Measurements from ENCODE around the gene OCA2.

OCA2 gene

DNA sequence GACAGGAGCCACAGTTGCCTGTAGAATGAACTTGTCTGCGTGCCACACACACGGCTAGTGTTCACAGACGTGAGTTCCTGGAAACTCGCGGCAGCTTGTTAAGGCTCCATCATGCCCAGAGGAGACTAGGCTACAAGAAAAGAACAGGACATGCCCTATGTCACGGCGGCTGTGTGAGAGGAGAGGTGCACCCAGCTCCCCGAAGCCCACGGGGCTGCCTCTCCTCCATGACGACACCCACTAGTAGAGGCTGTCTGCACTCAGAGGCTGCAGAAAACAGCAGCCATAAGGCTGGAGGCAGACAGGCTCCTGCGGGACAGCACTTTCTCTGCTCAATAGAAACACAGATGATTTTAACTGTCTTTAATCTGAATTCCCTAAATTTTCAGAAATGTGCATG lies 19.0 kb upstream of the OCA2 start:
- H3K9me3 ChIP-seq (ENCODE audit: insufficient read depth, low read length): no peaks in the 10 kb centered on the region
- peaks cover 2% of the 10 kb centered on the region for H3K4me1 ChIP-seq (ENCODE audit: insufficient read depth, insufficient read length)
- no peak overlapping the region for H3K4me3 ChIP-seq (ENCODE audit: insufficient read length, low read depth)
- TF ChIP-seq ZNF274 (IDR thresholded peaks at IDR 0.05; ENCODE audit: low read depth, low read length) (no peak), YY1 (IDR thresholded peaks at IDR 0.05; ENCODE audit: insufficient read depth, insufficient read length) (no peak)
- DNase-seq (ENCODE audit: low read depth, low spot score): no peak
- H3K36me3 ChIP-seq (ENCODE audit: insufficient read depth, insufficient read length, low read length): peaks cover 73% of the 10 kb centered on the region
- H3K27me3 ChIP-seq (ENCODE audit: insufficient read depth, insufficient read length): no peaks in the 10 kb centered on the region
- H3K9ac ChIP-seq (ENCODE audit: insufficient read length, low read depth): no peak overlapping the region

GRCh38 chr15:28117432-28117990 lies 18.4 kb upstream of the OCA2 start:
- H3K4me3 ChIP-seq (ENCODE audit: insufficient read length, low read depth): no peak overlapping the region
- no peak for DNase-seq (ENCODE audit: low read depth, low spot score)
- H3K4me1 ChIP-seq (ENCODE audit: insufficient read depth, insufficient read length): peaks cover 2% of the 10 kb centered on the region
- peaks cover 76% of the 10 kb centered on the region for H3K36me3 ChIP-seq (ENCODE audit: insufficient read depth, insufficient read length, low read length)
- H3K9me3 ChIP-seq (ENCODE audit: insufficient read depth, low read length): no peaks in the 10 kb centered on the region
- no peak for TF ChIP-seq ZNF274 (IDR thresholded peaks at IDR 0.05; ENCODE audit: low read depth, low read length)
- TF ChIP-seq SUZ12 (IDR thresholded peaks at IDR 0.05; ENCODE audit: extremely low read depth, insufficient read depth, insufficient read length): no peak
- TF ChIP-seq YY1 (IDR thresholded peaks at IDR 0.05; ENCODE audit: insufficient read depth, insufficient read length): no peak
- no peak overlapping the region for H3K9ac ChIP-seq (ENCODE audit: insufficient read length, low read depth)
- no peaks in the 10 kb centered on the region for H3K27me3 ChIP-seq (ENCODE audit: insufficient read depth, insufficient read length)

DNA sequence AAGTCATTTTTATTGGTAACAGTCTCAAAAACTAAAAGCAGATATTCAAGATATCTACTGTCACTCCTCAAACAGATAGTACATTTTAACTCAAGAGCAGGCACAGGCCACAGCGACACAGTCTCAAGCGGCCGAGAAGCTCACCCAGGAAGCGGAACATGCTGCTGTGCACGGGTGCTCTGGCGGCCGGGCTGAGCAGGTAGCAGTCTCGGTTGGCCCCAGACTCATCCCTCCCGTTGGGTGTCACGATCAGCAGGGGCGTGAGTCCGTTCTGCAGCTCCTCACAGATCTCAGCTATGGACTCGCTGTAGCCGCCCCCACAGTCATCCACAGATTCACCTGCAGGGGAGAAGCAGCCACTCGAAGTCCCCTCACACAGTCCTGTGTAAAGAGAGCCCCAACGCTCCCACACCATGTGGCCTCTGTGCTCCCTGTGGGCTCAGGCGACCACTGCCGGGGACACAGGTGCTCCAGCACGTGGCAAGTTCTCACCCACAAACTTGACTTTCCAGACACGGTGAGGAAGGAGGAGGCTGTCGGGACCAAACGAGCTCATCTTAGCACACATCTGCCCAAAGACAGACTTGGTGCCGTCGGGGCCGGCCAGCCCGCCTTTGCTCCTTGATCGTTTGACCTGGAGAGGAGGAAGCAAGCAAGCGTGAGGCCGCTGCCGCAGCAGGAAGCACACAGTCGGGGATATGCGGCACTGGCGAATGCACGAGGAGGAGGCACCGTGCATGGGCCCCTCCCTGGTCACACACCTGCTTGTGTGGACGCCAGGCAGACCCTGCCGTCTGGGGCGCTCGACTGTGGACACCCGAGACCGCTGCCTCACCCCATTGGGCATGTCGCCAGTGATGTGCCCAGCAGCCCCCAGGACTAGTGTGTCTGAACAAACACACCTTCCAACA lies 17.7 kb upstream of the OCA2 start:
- H3K36me3 ChIP-seq (ENCODE audit: insufficient read depth, insufficient read length, low read length): peaks cover 77% of the 10 kb centered on the region
- TF ChIP-seq SUZ12 (IDR thresholded peaks at IDR 0.05; ENCODE audit: extremely low read depth, insufficient read depth, insufficient read length) (no peak), YY1 (IDR thresholded peaks at IDR 0.05; ENCODE audit: insufficient read depth, insufficient read length) (no peak), ZNF274 (IDR thresholded peaks at IDR 0.05; ENCODE audit: low read depth, low read length) (no peak)
- H3K4me3 ChIP-seq (ENCODE audit: insufficient read length, low read depth): no peak overlapping the region
- H3K4me1 ChIP-seq (ENCODE audit: insufficient read depth, insufficient read length): peaks cover 2% of the 10 kb centered on the region
- DNase-seq (ENCODE audit: low read depth, low spot score): no peak
- no peaks in the 10 kb centered on the region for H3K27me3 ChIP-seq (ENCODE audit: insufficient read depth, insufficient read length)
- H3K9me3 ChIP-seq (ENCODE audit: insufficient read depth, low read length): no peaks in the 10 kb centered on the region
- no peak overlapping the region for H3K9ac ChIP-seq (ENCODE audit: insufficient read length, low read depth)

- Histone ChIP-seq H3K27me3 (ENCODE audit: insufficient read depth, insufficient read length) (no peaks in the 10 kb centered on the region), H3K4me1 (ENCODE audit: insufficient read depth, insufficient read length) (peaks cover 2% of the 10 kb centered on the region), H3K4me3 (ENCODE audit: insufficient read length, low read depth) (no peak overlapping the region), H3K36me3 (ENCODE audit: insufficient read depth, insufficient read length, low read length) (peaks cover 78% of the 10 kb centered on the region), H3K9me3 (ENCODE audit: insufficient read depth, low read length) (no peaks in the 10 kb centered on the region), H3K9ac (ENCODE audit: insufficient read length, low read depth) (no peak overlapping the region)
- TF ChIP-seq YY1 (IDR thresholded peaks at IDR 0.05; ENCODE audit: insufficient read depth, insufficient read length): no peak
- TF ChIP-seq ZNF274 (IDR thresholded peaks at IDR 0.05; ENCODE audit: low read depth, low read length): no peak
- TF ChIP-seq SUZ12 (IDR thresholded peaks at IDR 0.05; ENCODE audit: extremely low read depth, insufficient read depth, insufficient read length): no peak
- no peak for DNase-seq (ENCODE audit: low read depth, low spot score)
Measured at GRCh38 chr15:28115871-28116270, 16.8 kb upstream of the OCA2 start.

DNA sequence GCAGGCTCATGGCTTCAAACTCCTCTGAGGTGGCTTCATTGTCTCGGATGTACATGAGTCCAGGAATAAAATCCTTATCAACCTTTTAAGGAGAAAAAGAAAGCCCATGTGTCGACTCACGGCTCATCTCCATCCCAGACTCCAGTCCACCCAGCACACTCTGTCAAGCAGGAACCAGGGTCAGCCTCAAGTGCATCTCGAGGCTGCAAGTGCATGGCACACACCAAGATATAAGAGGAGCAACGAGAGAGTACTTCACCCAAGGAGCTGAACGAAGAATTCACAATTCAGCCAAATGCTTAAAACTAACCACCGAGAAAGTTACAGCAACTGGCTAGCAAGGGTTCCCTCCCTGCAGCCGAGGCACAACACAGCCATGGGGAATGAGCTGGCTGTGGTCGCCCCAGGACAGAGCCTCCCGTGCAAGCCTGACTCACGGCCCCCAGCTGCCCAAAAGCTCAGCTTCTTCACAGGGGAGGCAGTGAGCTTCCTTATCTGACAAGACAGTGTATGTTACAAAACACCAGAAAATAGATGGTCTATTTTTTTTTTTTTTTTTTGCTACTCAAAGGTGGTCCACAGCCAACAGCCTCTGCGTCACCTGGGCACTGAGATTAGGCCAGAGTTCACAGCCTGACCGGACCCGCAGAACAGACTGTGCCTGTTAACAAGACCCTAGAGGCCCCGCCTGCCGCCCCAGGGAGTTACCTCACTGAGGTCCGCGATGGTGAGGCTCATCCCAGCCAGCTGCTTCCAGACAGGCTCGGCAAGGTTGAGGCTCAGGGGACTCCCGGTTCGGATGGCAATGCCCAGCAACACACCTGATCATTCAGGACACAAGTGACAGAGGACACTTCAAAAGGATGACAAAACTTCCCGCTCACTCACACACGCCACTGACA lies 15.9 kb upstream of the OCA2 start:
- H3K9ac ChIP-seq (ENCODE audit: insufficient read length, low read depth): no peak overlapping the region
- no peak for TF ChIP-seq SUZ12 (IDR thresholded peaks at IDR 0.05; ENCODE audit: extremely low read depth, insufficient read depth, insufficient read length)
- no peak for TF ChIP-seq YY1 (IDR thresholded peaks at IDR 0.05; ENCODE audit: insufficient read depth, insufficient read length)
- no peak for TF ChIP-seq ZNF274 (IDR thresholded peaks at IDR 0.05; ENCODE audit: low read depth, low read length)

DNA sequence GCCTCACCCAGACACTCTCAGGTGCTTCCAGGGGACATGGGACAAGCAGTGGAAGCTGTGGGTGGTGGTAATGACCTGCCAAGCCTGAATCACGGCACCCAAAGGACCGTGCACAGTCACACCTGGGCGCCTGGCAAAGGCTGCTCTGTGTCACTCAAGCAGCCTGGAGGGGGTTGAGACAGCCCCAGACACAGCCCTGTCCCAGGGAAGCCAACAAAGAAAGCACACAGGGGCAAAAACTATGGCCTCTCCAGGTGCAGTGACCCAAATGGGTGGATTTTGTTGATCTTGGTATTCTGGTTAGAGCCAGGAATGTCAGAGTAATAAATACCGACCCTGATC lies 15.0 kb upstream of the OCA2 start:
- no peak for TF ChIP-seq SUZ12 (IDR thresholded peaks at IDR 0.05; ENCODE audit: extremely low read depth, insufficient read depth, insufficient read length)
- no peak for TF ChIP-seq ZNF274 (IDR thresholded peaks at IDR 0.05; ENCODE audit: low read depth, low read length)
- no peak for TF ChIP-seq YY1 (IDR thresholded peaks at IDR 0.05; ENCODE audit: insufficient read depth, insufficient read length)
- peaks cover 69% of the 10 kb centered on the region for H3K36me3 ChIP-seq (ENCODE audit: insufficient read depth, insufficient read length, low read length)
- H3K4me3 ChIP-seq (ENCODE audit: insufficient read length, low read depth): no peak overlapping the region
- H3K27me3 ChIP-seq (ENCODE audit: insufficient read depth, insufficient read length): no peaks in the 10 kb centered on the region
- H3K9ac ChIP-seq (ENCODE audit: insufficient read length, low read depth): no peak overlapping the region
- peaks cover 2% of the 10 kb centered on the region for H3K4me1 ChIP-seq (ENCODE audit: insufficient read depth, insufficient read length)
- no peak for DNase-seq (ENCODE audit: low read depth, low spot score)
- no peaks in the 10 kb centered on the region for H3K9me3 ChIP-seq (ENCODE audit: insufficient read depth, low read length)

More for the DNA sequence above, 15.9 kb upstream of the OCA2 start:
- H3K4me3 ChIP-seq (ENCODE audit: insufficient read length, low read depth): no peak overlapping the region
- no peaks in the 10 kb centered on the region for H3K9me3 ChIP-seq (ENCODE audit: insufficient read depth, low read length)
- DNase-seq (ENCODE audit: low read depth, low spot score): no peak
- H3K4me1 ChIP-seq (ENCODE audit: insufficient read depth, insufficient read length): peaks cover 2% of the 10 kb centered on the region
- H3K27me3 ChIP-seq (ENCODE audit: insufficient read depth, insufficient read length): no peaks in the 10 kb centered on the region
- peaks cover 74% of the 10 kb centered on the region for H3K36me3 ChIP-seq (ENCODE audit: insufficient read depth, insufficient read length, low read length)

Measured in NT2/D1 (cell line).